Hematopoietic multipotent progenitor cell (in vitro differentiated cells): ENCODE results near the gene ADPRHL1. TPM values are rescaled to one million over a fixed set of nuclear protein-coding genes. Genes with fewer than 3 reads are reported as not detected.
"Not testable (repeated sequence)": the region's sequence is repeated elsewhere in the genome, so short reads cannot be mapped to it uniquely, and the experiment has no call there.

Experiments used
- DNase-seq, 3 donors: peaks; one replicate each; pipeline ENCODE4 v3.0.0-alpha.2; 2011 to 2015; ENCODE audit warnings: low read depth in 2 of 3, low spot score in 2 of 3
- total RNA-seq: library from RNA; depleted of rRNA; stranded (reverse); fragments of >200 nt; gene quantifications from one replicate; pipeline ENCODE4 v1.2.3, GENCODE V29; 2012

The ADPRHL1 gene
- total RNA-seq, 1 donor, result 0.27 TPM

- no peak for DNase-seq
These were observed 29.8 kb upstream of the ADPRHL1 start for GRCh38 chr13:113483081-113483480.

GRCh38 chr13:113479179-113479578 lies 25.9 kb upstream of the ADPRHL1 start:
- no peak for DNase-seq

GRCh38 chr13:113477724-113478123 lies 24.4 kb upstream of the ADPRHL1 start:
- no peak for DNase-seq

- no peak for DNase-seq
These were observed 23.5 kb upstream of the ADPRHL1 start for GRCh38 chr13:113476811-113477210.

- DNase-seq, result no peak
These were observed 22.6 kb upstream of the ADPRHL1 start for GRCh38 chr13:113475911-113476310.

GRCh38 chr13:113475280-113475679 lies 22.0 kb upstream of the ADPRHL1 start:
- no peak for DNase-seq

- DNase-seq, result no peak
These were observed 20.9 kb upstream of the ADPRHL1 start for GRCh38 chr13:113474179-113474578.

- no peak for DNase-seq
These were observed 19.2 kb upstream of the ADPRHL1 start for GRCh38 chr13:113472355-113473025.

GRCh38 chr13:113471844-113472243 lies 18.6 kb upstream of the ADPRHL1 start:
- no peak for DNase-seq

- DNase-seq, result not testable (repeated sequence)
These were observed 17.4 kb upstream of the ADPRHL1 start for GRCh38 chr13:113470635-113471163.

- DNase-seq, result no peak
These were observed 16.8 kb upstream of the ADPRHL1 start for GRCh38 chr13:113470073-113470472.

GRCh38 chr13:113469582-113469981 lies 16.3 kb upstream of the ADPRHL1 start:
- DNase-seq, result no peak

GRCh38 chr13:113468472-113469201 lies 15.3 kb upstream of the ADPRHL1 start:
- no peak for DNase-seq

GRCh38 chr13:113468029-113468428 lies 14.7 kb upstream of the ADPRHL1 start:
- DNase-seq, result no peak

GRCh38 chr13:113466383-113466782 lies 13.1 kb upstream of the ADPRHL1 start:
- DNase-seq, result no peak

GRCh38 chr13:113465300-113465699 lies 12.0 kb upstream of the ADPRHL1 start:
- DNase-seq, result no peak

- DNase-seq, result no peak
These were observed 11.2 kb upstream of the ADPRHL1 start for GRCh38 chr13:113464476-113464875.

- no peak for DNase-seq
These were observed 7.9 kb upstream of the ADPRHL1 start for GRCh38 chr13:113461022-113461751.

GRCh38 chr13:113460599-113460998 lies 7.3 kb upstream of the ADPRHL1 start:
- no peak for DNase-seq

- no peak for DNase-seq
These were observed 6.8 kb upstream of the ADPRHL1 start for GRCh38 chr13:113460064-113460555.
